ENCODE data around the gene GALNT8.

The GALNT8 gene

GRCh38 chr12:4802841-4803240, 82.6 kb downstream of the GALNT8 start:
- DNase-seq: no peak

- no peak for DNase-seq
These were observed 86.4 kb downstream of the GALNT8 start for GRCh38 chr12:4806439-4807115.

GRCh38 chr12:4807116-4807783, 87.0 kb downstream of the GALNT8 start:
- no peak for DNase-seq

GRCh38 chr12:4807813-4808212, 87.6 kb downstream of the GALNT8 start:
- no peak for DNase-seq

GRCh38 chr12:4809013-4809448, 88.8 kb downstream of the GALNT8 start:
- DNase-seq: peak in 1 of 2 experiments; percentile 11

GRCh38 chr12:4809449-4810218, 89.4 kb downstream of the GALNT8 start:
- DNase-seq: no peak

GRCh38 chr12:4810219-4810671, 90.0 kb downstream of the GALNT8 start:
- DNase-seq: no peak

GRCh38 chr12:4812624-4813327, 92.6 kb downstream of the GALNT8 start:
- no peak for DNase-seq

- no peak for DNase-seq
These were observed 93.5 kb downstream of the GALNT8 start for GRCh38 chr12:4813741-4814140.

GRCh38 chr12:4814485-4814884, 94.3 kb downstream of the GALNT8 start:
- DNase-seq: no peak

GRCh38 chr12:4816744-4817525, 96.7 kb downstream of the GALNT8 start:
- DNase-seq: no peak

GRCh38 chr12:4817880-4818279, 97.7 kb downstream of the GALNT8 start:
- DNase-seq: peak in 1 of 2 experiments; percentile 55

- DNase-seq: no peak
These were observed 99.5 kb downstream of the GALNT8 start for GRCh38 chr12:4819654-4820053.

GRCh38 chr12:4820971-4821370, 100.8 kb downstream of the GALNT8 start:
- DNase-seq: no peak

Measured in NCI-H2081 (cell line).